K562 (cell line): ENCODE measurements around the gene ASB4. TPM values are rescaled to one million over a fixed set of nuclear protein-coding genes. Genes with fewer than 3 reads are reported as not detected.
A peak's percentile ranks its signal among the peaks of the same experiment; 100 is the strongest.

Experiments used
- ATAC-seq: fragments of 200-7000 bp; cut with Tn5 transposase; 3 replicates; pipeline ENCODE4 v1.9.1; 2020; ENCODE audit warnings: moderate library complexity
- BruUV-seq: library from RNA; stranded (reverse); fragments of 400-500 nt; replicated peaks from 2 replicates; lab custom pipeline; 2021; lab: Mats Ljungman, UMichigan
- CTCF ChIA-PET: fragments of 300-600 bp; formaldehyde crosslinking; extraction: SDS; loops from one replicate; lab custom pipeline; 2021; ENCODE audit warnings: low intra/inter-chr PET ratio; lab: Yijun Ruan, JAX
- POLR2A ChIA-PET: fragments of 300-600, 350-650 bp; sonication (Branson Sonifier 250); formaldehyde crosslinking; extraction: SDS; loops from one replicate; lab custom pipeline; 2021; ENCODE audit warnings: antibody characterized with exemption, inconsistent platforms; lab: Yijun Ruan, JAX
- DNase-seq, 4 experiments: peaks; one replicate each; pipeline versions ENCODE4 v3.0.0 to v3.0.0-alpha.2; 2011 to 2018; ENCODE audit warnings: low spot score in 3 of 4, mixed read lengths in 3 of 4; ENCODE audit errors: extremely low read depth in 1 of 4
- FAIRE-seq: peaks from 2 replicates; lab custom pipeline; 2011; peaks lifted over from hg19 to GRCh38; lab: Jason Lieb, UNC
- H2AFZ ChIP-seq: 2 replicates; pipeline ENCODE4 v1.6.0; 2011; ENCODE audit warnings: low read depth, low read length, control low read depth, inconsistent platforms
- H3K27ac ChIP-seq: fragments of 200-600 bp; 3 replicates; pipeline ENCODE4 v1.8.0; 2011; ENCODE audit warnings: low read depth, mild to moderate bottlenecking, control low read depth, inconsistent platforms, low read length, moderate library complexity, mixed read lengths; ENCODE audit errors: extremely low read depth
- H3K27me3 ChIP-seq, 2 experiments: fragments of 300-600 bp in 1 of 2; 2 replicates in 1 of 2; 3 replicates in 1 of 2; pipeline versions ENCODE4 v1.6.0 to v1.8.0; 2011; ENCODE audit warnings: inconsistent platforms in 2 of 2, low read length in 2 of 2, mild to moderate bottlenecking in 1 of 2, mixed read lengths in 1 of 2, moderate library complexity in 1 of 2; ENCODE audit not compliant: control insufficient read depth in 2 of 2, insufficient read depth in 2 of 2
- H3K36me3 ChIP-seq: fragments of 300-600 bp; 3 replicates; pipeline ENCODE4 v1.8.0; 2011; ENCODE audit warnings: mild to moderate bottlenecking, low read length, inconsistent platforms; ENCODE audit not compliant: control insufficient read depth, insufficient read depth
- H3K4me1 ChIP-seq, 2 experiments: fragments of 200-600 bp in 1 of 2; replicated peaks in 1 of 2; 2 replicates in 1 of 2; 3 replicates in 1 of 2; pipeline versions ENCODE4 v1.5.1 to v1.8.0; 2011; ENCODE audit warnings: inconsistent platforms in 2 of 2, low read length in 2 of 2, mild to moderate bottlenecking in 1 of 2, mixed read lengths in 1 of 2, moderate library complexity in 1 of 2; ENCODE audit not compliant: control insufficient read depth in 2 of 2, insufficient read depth in 2 of 2
- H3K4me2 ChIP-seq: 2 replicates; pipeline ENCODE4 v1.6.1; 2011; ENCODE audit warnings: low read length, control low read depth, inconsistent platforms, mixed read lengths; ENCODE audit not compliant: insufficient read depth
- H3K4me3 ChIP-seq: fragments of 200-600 bp; sonication (generic), shearing (Covaris generic); 2 replicates; pipeline ENCODE4 v1.5.1; 2016; ENCODE audit warnings: control low read depth, inconsistent platforms
- H3K79me2 ChIP-seq: fragments of 200-600 bp; 3 replicates; pipeline ENCODE4 v1.8.0; 2011; ENCODE audit warnings: low read length, inconsistent platforms; ENCODE audit not compliant: control insufficient read depth, insufficient read depth
- H3K9ac ChIP-seq, 2 experiments: 2 replicates each; pipeline versions ENCODE4 v1.6.0 to v1.6.1; 2011; ENCODE audit warnings: low read depth in 2 of 2, low read length in 2 of 2, control low read depth in 1 of 2, inconsistent platforms in 1 of 2, mild to moderate bottlenecking in 1 of 2, mixed read lengths in 1 of 2; ENCODE audit not compliant: insufficient read depth in 1 of 2
- H3K9me1 ChIP-seq: one replicate; pipeline ENCODE4 v1.6.0; 2011; ENCODE audit warnings: inconsistent platforms, mild to moderate bottlenecking, low read length, moderate library complexity; ENCODE audit not compliant: control insufficient read depth, insufficient read depth
- H3K9me3 ChIP-seq: replicated peaks from 2 replicates; pipeline ENCODE4 v1.5.1; 2011; ENCODE audit warnings: low read depth, low read length, inconsistent platforms; ENCODE audit not compliant: control insufficient read depth, insufficient read depth
- H4K20me1 ChIP-seq: replicated peaks from 2 replicates; pipeline ENCODE4 v1.6.1; 2011; ENCODE audit warnings: low read length, inconsistent platforms, mixed read lengths; ENCODE audit not compliant: control insufficient read depth, insufficient read depth
- ARNT ChIP-seq, 2 experiments: fragments of 450-650 bp; IDR thresholded peaks; 2 replicates each; pipeline ENCODE4 v1.6.1; 2016; ENCODE audit warnings: mild to moderate bottlenecking in 1 of 2
- HIVEP1 ChIP-seq: fragments of 250-450 bp; sonication (Bioruptor Pico); IDR thresholded peaks from 2 replicates; pipeline ENCODE4 v1.4.0; 2020; ENCODE audit warnings: mild to moderate bottlenecking
- IFI16 ChIP-seq: fragments of 250-450 bp; sonication (Bioruptor Pico); IDR thresholded peaks from 2 replicates; pipeline ENCODE4 v2.1.2; 2022; ENCODE audit warnings: mild to moderate bottlenecking, inconsistent platforms
- MYBL2 ChIP-seq, 2 experiments: fragments of 450-650 bp in 1 of 2; sonication (generic) in 1 of 2; formaldehyde crosslinking in 1 of 2; IDR thresholded peaks; 2 replicates each; pipeline versions ENCODE4 v1.6.1 to v1.8.1; 2017 to 2022; ENCODE audit warnings: borderline replicate concordance in 1 of 2, inconsistent platforms in 1 of 2, low read depth in 1 of 2, mild to moderate bottlenecking in 1 of 2, missing genetic modification reagents in 1 of 2, moderate library complexity in 1 of 2
- RFX1 ChIP-seq: fragments of 450-650 bp; IDR thresholded peaks from 2 replicates; pipeline ENCODE4 v1.6.1; 2016; ENCODE audit warnings: mild to moderate bottlenecking, moderate library complexity
- TCF15 ChIP-seq: fragments of 250-450 bp; sonication (Bioruptor Pico); IDR thresholded peaks from 2 replicates; pipeline ENCODE4 v1.8.0; 2022; ENCODE audit warnings: moderate library complexity, mild to moderate bottlenecking, inconsistent platforms
- TCFL5 ChIP-seq: fragments of 250-450 bp; sonication (Bioruptor Pico); conservative IDR thresholded peaks from 2 replicates; pipeline ENCODE4 v1.6.1; 2021; ENCODE audit warnings: mild to moderate bottlenecking, moderate library complexity, matching md5 sums
- USF1 ChIP-seq: sonication (generic); formaldehyde crosslinking; IDR thresholded peaks from 2 replicates; pipeline ENCODE4 v1.9.0; 2022; ENCODE audit warnings: mild to moderate bottlenecking, missing genetic modification reagents
- WGBS: fragments of 100-300 bp; shearing (Covaris generic); methylation state at CpG from one replicate; pipeline ENCODE4 v1.1.6; 2016; ENCODE audit warnings: low coverage, mixed read lengths; ENCODE audit not compliant: insufficient coverage; ENCODE audit errors: missing lambda C conversion rate; 5-methylcytosine and 5-hydroxymethylcytosine counted together
- in situ Hi-C: fragments of 300-500 bp; cut with MboI; formaldehyde crosslinking; loops from 4 replicates; pipeline ENCODE4 v1.15.0; 2018; ENCODE audit warnings: inconsistent platforms, mixed read lengths
- intact Hi-C: fragments of 100-400 bp; cut with micrococcal nuclease; formaldehyde crosslinking; loops from 2 replicates; pipeline ENCODE4 v1.14.2; 2022
- polyA plus RNA-seq, 8 experiments: library from polyadenylated mRNA; depleted of rRNA in 4 of 8; stranded (reverse) in 5 of 8; unstranded in 3 of 8; fragments of >200 nt; fragmentation: Nextera tagmentation in 2 of 8; fragmentation: Illumina TruSeq in 1 of 8; extraction: Ambion mirVana in 2 of 8; extraction: Trizol in 1 of 8; gene quantifications; 2 replicates each; pipeline versions ENCODE4 v1.2.1 to v1.2.3, GENCODE V29; 2011 to 2014; ENCODE audit warnings: inconsistent platforms in 1 of 8, missing spikeins in 1 of 8
- total RNA-seq, 7 experiments: library from RNA; depleted of rRNA in 6 of 7; stranded (reverse); fragments of >200 nt in 6 of 7; fragmentation: Illumina TruSeq in 2 of 7; extraction: Trizol in 2 of 7; gene quantifications; 2 replicates each; pipeline versions ENCODE4 v1.2.1 to v1.2.3, GENCODE V29; 2011 to 2021; ENCODE audit warnings: low replicate concordance in 1 of 7

The ASB4 gene
- total and polyA plus RNA-seq, 9 of the 15 experiments (the other 6 are each of a cell fraction or from before 2014, with no cell fraction given): 0.03 to 0.07 TPM; not detected in 7

- no peak for TF ChIP-seq TCF15 (CRISPR knock-in tag)
- no peak for TF ChIP-seq MYBL2 (IDR thresholded peaks at IDR 0.05; ENCODE audit: low read depth)
- no peak for TF ChIP-seq MYBL2 (CRISPR knock-in tag; IDR thresholded peaks at IDR 0.05; ENCODE audit: borderline replicate concordance)
- no peak for TF ChIP-seq IFI16 (CRISPR knock-in tag)
- TF ChIP-seq HIVEP1: no peak
- no peak for TF ChIP-seq USF1 (CRISPR knock-in tag)
- TF ChIP-seq TCFL5 (CRISPR knock-in tag): no peak
Observed at GRCh38 chr7:95508780-95509179, 23.0 kb downstream of the ASB4 start (continued).

GRCh38 chr7:95509199-95509598 is 23.5 kb downstream of the ASB4 start:
- peaks cover 0 to 5% of the 10 kb centered on the region in 2 experiments; a peak in 2 of 5 replicates for H3K4me1 ChIP-seq
- no peak overlapping the region for H2AFZ ChIP-seq
- H3K27me3 ChIP-seq: no peaks in the 10 kb centered on the region
- peak in 1 of 4 experiments; percentile 11 for DNase-seq
- no peak for FAIRE-seq
- H3K79me2 ChIP-seq: no peaks in the 10 kb centered on the region
- 6% methylated on average over 5 of the region's 5 CpGs for WGBS
- no peaks in the 10 kb centered on the region for H3K9me3 ChIP-seq
- H3K27ac ChIP-seq: no peak overlapping the region
- H3K4me2 ChIP-seq: no peak overlapping the region
- ATAC-seq: no peak
- no TSS peak for BruUV-seq
- H3K9me1 ChIP-seq: no peaks in the 10 kb centered on the region
- ChIA-PET POLR2A (interaction anchor here (1.1 kb wide), 1 partner anchor 9 kb away, joined by 3 read pairs; no protein-coding TSS in a partner anchor), CTCF (no interaction called here)
- no peaks in the 10 kb centered on the region for H4K20me1 ChIP-seq
- no peak overlapping the region for H3K4me3 ChIP-seq
- TF ChIP-seq RFX1 (peak; percentile 84), ARNT (IDR thresholded peaks at IDR 0.05) (no peak)
- intact Hi-C loops (no loop called here), in situ Hi-C loops (loop anchor here (25.0 kb wide), 1 partner anchor 378 kb away; no protein-coding TSS in a partner anchor)
- H3K36me3 ChIP-seq: no peaks in the 10 kb centered on the region
- H3K9ac ChIP-seq: no peak overlapping the region
